Prostate gland (tissue), 2 donors: ENCODE results near the gene RAB42.

ENCODE experiments used
- CTCF ChIP-seq, 4 experiments: fragments of 200-600 bp in 2 of 4; fragments of 450-650 bp in 2 of 4; sonication (generic) in 2 of 4; IDR thresholded peaks; 1 replicate in 3 of 4; 2 replicates in 1 of 4; pipeline ENCODE4 v1.5.1; 2016 to 2019; ENCODE audit warnings: antibody characterized with exemption in 4 of 4, mild to moderate bottlenecking in 2 of 4, moderate library complexity in 2 of 4
- POLR2A ChIP-seq: fragments of 450-650 bp; IDR thresholded peaks from one replicate; pipeline ENCODE4 v1.6.1; 2016; ENCODE audit warnings: antibody characterized with exemption, mild to moderate bottlenecking

GRCh38 chr1:28632560-28632959 lies 40.5 kb downstream of the RAB42 start:
- TF ChIP-seq POLR2A = no peak
- TF ChIP-seq CTCF (IDR thresholded peaks at IDR 0.05) = no peak
